Activated CD4-positive, alpha-beta memory T cell treated with anti-CD3 and anti-CD28 coated beads for 36 hours (primary cell): ENCODE data around the gene NUDT7. TPM values are rescaled to one million over a fixed set of nuclear protein-coding genes. Genes with fewer than 3 reads are reported as not detected.

Experiments
- CTCF ChIA-PET: fragments of 350-600 bp; sonication (Branson Sonifier 250); formaldehyde crosslinking; loops from one replicate; lab custom pipeline; 2021; ENCODE audit warnings: antibody characterized with exemption, inconsistent platforms; lab: Charles Lee
- POLR2A ChIA-PET: fragments of 350-600 bp; sonication (Branson Sonifier 250); formaldehyde crosslinking; loops from one replicate; lab custom pipeline; 2021; ENCODE audit warnings: antibody characterized with exemption; lab: Charles Lee
- DNase-seq: peaks from one replicate; pipeline ENCODE4 v3.0.0-alpha.2; 2020
- H3K27ac Mint-ChIP-seq: one replicate; pipeline ENCODE4 v1.8.0; 2021; ENCODE audit warnings: mixed read lengths
- H3K27me3 Mint-ChIP-seq: one replicate; pipeline ENCODE4 v1.8.0; 2021; ENCODE audit warnings: mixed read lengths
- H3K36me3 Mint-ChIP-seq: one replicate; pipeline ENCODE4 v1.8.0; 2021; ENCODE audit warnings: mixed read lengths
- H3K4me1 Mint-ChIP-seq: one replicate; pipeline ENCODE4 v1.8.0; 2021; ENCODE audit warnings: low read depth, mixed read lengths
- H3K4me3 Mint-ChIP-seq: one replicate; pipeline ENCODE4 v1.8.0; 2021; ENCODE audit warnings: mild to moderate bottlenecking, mixed read lengths
- H3K9me3 Mint-ChIP-seq: one replicate; pipeline ENCODE4 v1.8.0; 2021; ENCODE audit warnings: mixed read lengths
- intact Hi-C: fragments of 100-400 bp; cut with micrococcal nuclease; formaldehyde crosslinking; loops from one replicate; pipeline ENCODE4 v1.15.1; 2023
- total RNA-seq, 2 experiments: library from RNA; stranded (reverse); gene quantifications; one replicate each; pipeline ENCODE4 v1.2.3, GENCODE V29; 2021

Gene NUDT7
- total RNA-seq, 2 experiments from 2014 or later = 8.2 to 10.1 TPM

DNA sequence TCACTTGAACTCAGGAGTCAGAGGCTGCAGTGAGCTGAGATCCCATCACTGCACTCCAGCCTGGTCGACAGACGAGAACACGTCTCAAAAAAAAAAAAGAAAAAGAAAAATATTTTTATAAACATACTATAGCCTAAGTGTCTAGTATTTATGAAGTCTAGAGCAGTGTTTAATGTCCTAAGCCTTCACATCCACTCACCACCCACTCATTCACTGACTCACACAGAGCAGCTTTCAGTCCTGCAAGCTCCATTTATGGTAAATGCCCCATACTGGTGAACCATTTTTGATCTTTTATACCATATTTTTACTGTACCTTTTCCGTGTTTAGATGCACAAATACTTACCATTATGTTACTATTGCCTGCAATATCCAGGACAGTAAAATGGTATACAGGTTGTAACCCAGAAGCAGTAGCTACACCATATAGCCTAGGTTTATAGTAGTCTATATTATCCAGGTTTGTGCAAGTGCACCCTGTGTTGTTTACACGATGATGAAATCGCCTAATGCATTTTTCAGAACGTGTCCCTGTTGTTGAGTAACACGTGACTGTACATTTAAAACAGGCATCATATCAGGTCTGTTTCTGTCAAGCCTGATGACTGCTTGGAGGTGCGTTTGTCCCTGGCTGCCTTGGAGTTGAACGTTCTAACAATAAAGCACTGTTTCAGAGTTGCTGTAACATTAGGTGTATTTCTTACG is 10.1 kb downstream of the NUDT7 start:
- CTCF ChIA-PET = interaction anchor here (0.8 to 1.1 kb wide), 2 partner anchors 10 to 271 kb away, joined by 3 to 4 read pairs; partner anchors contain the start of gene NUDT7
- no peak overlapping the region for H3K4me3 Mint-ChIP-seq
- peak; percentile 26 for DNase-seq
- POLR2A ChIA-PET = interaction anchor here (1.2 kb wide), 1 partner anchor 10 kb away, joined by 5 read pairs; the partner anchor contains the start of gene NUDT7
- H3K27me3 Mint-ChIP-seq = no peaks in the 10 kb centered on the region
- intact Hi-C loops = no loop called here
- H3K4me1 Mint-ChIP-seq = peaks cover 4% of the 10 kb centered on the region
- no peak overlapping the region for H3K27ac Mint-ChIP-seq
- H3K36me3 Mint-ChIP-seq = peaks cover 14% of the 10 kb centered on the region
- peaks cover 4% of the 10 kb centered on the region for H3K9me3 Mint-ChIP-seq

DNA sequence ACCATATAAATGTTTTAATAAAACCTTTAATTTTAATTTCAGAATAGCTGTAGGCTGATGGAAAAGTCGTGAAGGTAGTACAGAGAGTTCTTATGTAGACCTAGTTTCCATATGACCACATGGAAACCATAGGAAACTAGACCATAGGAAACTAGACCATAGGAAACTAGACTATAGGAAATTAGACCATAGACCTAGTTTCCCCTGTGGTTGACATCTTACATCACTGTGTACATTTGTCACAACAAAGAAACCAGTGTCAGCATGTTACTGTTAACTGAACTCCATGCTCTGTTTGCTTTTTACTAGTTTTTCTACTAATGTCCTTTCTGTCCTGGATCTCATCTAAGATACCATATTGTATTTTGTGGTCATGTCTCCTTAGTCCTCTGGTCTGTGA is 14.6 kb downstream of the NUDT7 start:
- intact Hi-C loops = loop anchor here (1.0 kb wide), 1 partner anchor 15 kb away; the partner anchor contains the start of gene NUDT7
- DNase-seq = no peak
- H3K4me1 Mint-ChIP-seq = peaks cover 4% of the 10 kb centered on the region
- H3K9me3 Mint-ChIP-seq = peaks cover 4% of the 10 kb centered on the region
- H3K27ac Mint-ChIP-seq = no peak overlapping the region
- no peaks in the 10 kb centered on the region for H3K27me3 Mint-ChIP-seq
- H3K36me3 Mint-ChIP-seq = peaks cover 5% of the 10 kb centered on the region
- ChIA-PET POLR2A (no interaction called here), CTCF (interaction anchor here (1.2 kb wide), 1 partner anchor 14 kb away, joined by 3 read pairs; the partner anchor contains the start of gene NUDT7)
- H3K4me3 Mint-ChIP-seq = no peak overlapping the region

DNA sequence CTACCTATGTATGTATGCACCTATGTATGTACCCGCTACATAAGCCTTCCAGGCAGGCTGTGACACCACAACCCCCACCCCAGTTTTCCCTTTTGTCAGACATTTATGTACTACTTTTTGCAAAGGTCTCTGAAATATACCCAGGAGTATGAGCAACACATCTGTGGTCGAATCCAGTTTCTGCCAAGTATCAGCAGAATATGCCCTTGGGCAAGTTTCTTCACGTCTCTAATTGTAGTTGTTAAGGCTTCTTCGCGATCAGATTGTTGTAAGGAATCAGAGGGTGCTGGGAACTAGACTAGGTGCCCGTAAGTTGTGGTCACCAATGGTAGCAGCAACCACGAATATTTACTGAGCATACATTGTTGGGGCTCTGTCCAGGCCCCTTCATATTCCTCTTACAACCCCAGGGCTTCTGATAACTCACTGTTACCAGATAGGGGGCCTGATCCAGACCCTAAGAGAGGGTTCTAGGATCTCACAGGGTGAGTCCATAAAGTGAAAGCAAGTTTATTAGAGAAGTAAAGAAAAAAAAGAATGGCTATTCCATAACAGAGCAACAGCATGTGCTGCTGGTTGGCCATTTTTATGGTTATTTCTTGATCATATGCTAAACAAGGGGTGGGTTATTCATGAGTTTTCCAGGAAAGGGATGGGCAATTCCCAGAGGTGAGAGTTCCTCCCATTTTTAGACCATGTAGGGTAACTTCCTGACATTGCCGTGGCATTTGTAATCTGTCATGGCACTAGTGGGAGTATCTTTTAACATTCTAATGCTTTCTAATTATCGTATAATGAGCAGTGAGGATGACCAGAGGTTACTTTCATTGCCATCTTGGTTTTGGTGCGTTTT is 16.6 kb downstream of the NUDT7 start:
- intact Hi-C loops = no loop called here

DNA sequence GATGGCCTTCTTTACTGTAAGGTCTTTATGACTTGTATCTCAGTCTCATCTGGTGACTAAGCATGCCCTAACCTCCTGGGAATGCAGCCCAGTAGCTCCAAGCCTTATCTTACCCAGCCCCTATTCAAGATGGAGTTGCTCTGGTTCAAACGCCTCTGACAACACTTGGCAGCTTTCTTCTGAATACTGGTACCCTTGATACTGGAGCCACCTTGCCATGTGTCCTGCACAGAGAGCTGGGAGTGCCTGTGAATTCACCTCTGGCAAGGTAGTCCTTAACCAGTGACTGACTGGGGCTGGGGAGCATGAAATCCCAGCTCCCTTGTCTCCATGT is 17.2 kb downstream of the NUDT7 start:
- Mint-ChIP-seq H3K36me3 (peaks cover 2% of the 10 kb centered on the region), H3K4me1 (peaks cover 4% of the 10 kb centered on the region), H3K9me3 (peaks cover 2% of the 10 kb centered on the region), H3K4me3 (no peak overlapping the region), H3K27me3 (no peaks in the 10 kb centered on the region), H3K27ac (no peak overlapping the region)
- no peak for DNase-seq
- CTCF ChIA-PET = no interaction called here
- POLR2A ChIA-PET = no interaction called here
- intact Hi-C loops = no loop called here

More for the DNA sequence above, 16.6 kb downstream of the NUDT7 start:
- no peaks in the 10 kb centered on the region for H3K27me3 Mint-ChIP-seq
- H3K9me3 Mint-ChIP-seq = peaks cover 4% of the 10 kb centered on the region
- POLR2A ChIA-PET = no interaction called here
- H3K27ac Mint-ChIP-seq = no peak overlapping the region
- CTCF ChIA-PET = no interaction called here
- peaks cover 4% of the 10 kb centered on the region for H3K36me3 Mint-ChIP-seq
- H3K4me3 Mint-ChIP-seq = no peak overlapping the region
- H3K4me1 Mint-ChIP-seq = peaks cover 4% of the 10 kb centered on the region
- DNase-seq = no peak

DNA sequence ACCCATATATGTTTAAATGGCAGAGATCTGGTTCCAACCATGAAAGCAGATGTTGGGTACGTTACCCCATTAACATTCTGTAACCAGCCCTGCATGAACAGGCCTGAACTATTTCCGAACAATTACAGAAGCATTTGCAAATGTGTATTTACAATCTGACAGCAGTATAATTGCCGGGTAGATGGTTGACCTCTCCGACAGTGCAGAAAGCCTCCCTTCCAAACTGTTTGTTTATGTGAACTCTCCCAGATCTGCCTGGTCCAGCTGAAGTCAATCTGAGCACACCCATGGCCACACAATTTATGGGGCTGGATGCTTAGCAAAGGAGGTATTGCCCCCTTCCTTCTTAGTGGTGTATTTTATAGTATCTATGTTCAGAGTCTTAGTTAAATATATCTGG is 21.8 kb downstream of the NUDT7 start:
- POLR2A ChIA-PET = no interaction called here
- CTCF ChIA-PET = no interaction called here
- intact Hi-C loops = no loop called here

DNA sequence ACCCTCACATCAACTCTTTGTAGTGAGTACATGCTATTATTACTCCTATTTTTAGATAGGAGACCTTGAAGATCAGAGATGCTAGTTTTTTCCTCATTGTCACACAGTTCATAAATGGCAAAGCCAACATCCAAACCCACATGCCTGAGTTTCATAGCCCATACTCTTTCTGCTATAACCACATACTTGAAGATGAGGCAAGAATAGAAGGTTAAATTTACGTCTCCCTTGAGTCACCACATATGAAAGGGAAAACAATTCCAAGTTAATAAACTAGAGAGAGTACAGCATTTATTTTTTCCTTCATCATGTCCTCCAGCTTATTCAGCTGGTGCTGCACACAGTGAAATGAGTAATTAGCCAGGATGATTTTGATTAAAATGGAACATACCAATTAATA is 23.7 kb downstream of the NUDT7 start:
- no peaks in the 10 kb centered on the region for H3K4me1 Mint-ChIP-seq
- POLR2A ChIA-PET = no interaction called here
- H3K27me3 Mint-ChIP-seq = peaks cover 6% of the 10 kb centered on the region
- CTCF ChIA-PET = no interaction called here
- H3K9me3 Mint-ChIP-seq = no peaks in the 10 kb centered on the region
- no peaks in the 10 kb centered on the region for H3K36me3 Mint-ChIP-seq
- H3K27ac Mint-ChIP-seq = no peak overlapping the region
- no peak for DNase-seq
- intact Hi-C loops = no loop called here
- H3K4me3 Mint-ChIP-seq = no peak overlapping the region

More for the DNA sequence above, 21.8 kb downstream of the NUDT7 start:
- no peak overlapping the region for H3K27ac Mint-ChIP-seq
- H3K36me3 Mint-ChIP-seq = no peaks in the 10 kb centered on the region
- DNase-seq = no peak
- no peaks in the 10 kb centered on the region for H3K9me3 Mint-ChIP-seq
- H3K4me3 Mint-ChIP-seq = no peak overlapping the region
- no peaks in the 10 kb centered on the region for H3K4me1 Mint-ChIP-seq
- peaks cover 4% of the 10 kb centered on the region for H3K27me3 Mint-ChIP-seq

DNA sequence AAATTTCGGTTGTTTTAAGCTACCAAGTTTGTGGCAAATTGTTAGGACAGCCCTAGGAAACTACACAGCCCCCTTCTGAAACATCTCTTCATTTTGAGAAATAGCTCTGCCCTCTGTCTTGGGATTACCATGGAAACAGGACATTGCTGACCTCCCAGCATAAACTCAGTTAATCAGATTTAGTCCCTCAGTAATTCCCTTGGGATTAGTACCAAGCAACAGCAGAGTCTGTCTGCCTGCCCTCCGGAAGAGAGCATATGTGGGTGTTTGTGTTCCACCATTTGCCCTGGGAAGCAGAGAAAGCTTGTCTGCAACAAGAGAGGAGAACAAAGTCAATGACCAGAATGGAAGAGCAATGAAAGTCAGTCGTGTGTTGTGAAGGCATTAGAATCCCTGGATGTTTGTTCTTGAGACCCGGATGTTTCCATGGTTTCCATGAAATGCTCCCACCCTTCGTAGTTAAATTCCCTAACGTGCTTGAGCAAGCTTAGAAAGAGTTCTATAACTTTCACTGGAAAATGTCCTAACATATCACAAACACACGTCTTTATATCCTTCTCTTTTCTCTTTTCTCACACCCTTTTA is 26.2 kb downstream of the NUDT7 start:
- no peaks in the 10 kb centered on the region for H3K4me1 Mint-ChIP-seq

DNA sequence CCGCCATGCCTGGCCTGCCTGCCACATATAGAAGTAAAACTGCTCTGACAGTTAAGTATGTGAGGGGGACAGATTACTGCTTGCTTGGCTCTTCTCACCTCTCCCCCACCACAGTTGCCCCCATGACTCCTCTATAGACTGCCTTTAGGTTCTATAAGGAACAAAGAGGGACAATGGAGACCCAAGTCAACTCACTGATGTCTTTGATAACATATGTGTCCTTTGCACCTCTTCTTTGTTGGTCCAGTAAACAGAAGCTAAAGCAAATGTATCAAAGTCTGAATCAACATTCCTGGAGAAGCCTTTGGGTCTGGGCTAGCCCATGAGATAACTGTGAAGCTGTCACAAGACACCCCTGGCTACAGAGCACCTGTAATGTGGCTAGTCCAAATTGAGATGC is 27.1 kb downstream of the NUDT7 start:
- H3K27me3 Mint-ChIP-seq = peaks cover 8% of the 10 kb centered on the region
- intact Hi-C loops = no loop called here
- ChIA-PET POLR2A (no interaction called here), CTCF (no interaction called here)
- no peak for DNase-seq
- H3K27ac Mint-ChIP-seq = no peak overlapping the region
- H3K9me3 Mint-ChIP-seq = no peaks in the 10 kb centered on the region
- no peaks in the 10 kb centered on the region for H3K4me1 Mint-ChIP-seq
- no peak overlapping the region for H3K4me3 Mint-ChIP-seq
- H3K36me3 Mint-ChIP-seq = no peaks in the 10 kb centered on the region

More for the DNA sequence above, 26.2 kb downstream of the NUDT7 start:
- no peak overlapping the region for H3K27ac Mint-ChIP-seq
- no peaks in the 10 kb centered on the region for H3K36me3 Mint-ChIP-seq
- POLR2A ChIA-PET = no interaction called here
- CTCF ChIA-PET = no interaction called here
- intact Hi-C loops = no loop called here
- H3K9me3 Mint-ChIP-seq = no peaks in the 10 kb centered on the region
- no peak overlapping the region for H3K4me3 Mint-ChIP-seq
- H3K27me3 Mint-ChIP-seq = peaks cover 8% of the 10 kb centered on the region
- no peak for DNase-seq

DNA sequence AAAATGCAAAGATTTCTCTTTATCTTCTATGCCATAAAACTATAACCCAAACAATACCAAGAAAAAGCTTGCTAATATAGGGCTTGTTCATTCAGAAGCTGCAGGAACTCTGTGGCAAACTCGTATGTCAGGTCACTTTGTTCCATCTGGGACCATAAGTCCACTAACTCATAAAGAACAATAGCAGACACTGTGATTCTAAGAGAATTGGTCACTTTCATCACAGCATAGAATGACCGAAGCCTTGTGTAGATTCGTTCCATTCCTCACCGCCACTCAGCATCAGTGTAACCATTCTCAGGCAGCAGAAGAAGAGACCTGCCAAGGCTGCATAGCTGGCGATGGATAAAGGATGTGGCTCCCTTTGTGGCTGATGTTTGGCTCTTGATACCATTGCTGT is 35.7 kb downstream of the NUDT7 start:
- H3K36me3 Mint-ChIP-seq = no peaks in the 10 kb centered on the region
- CTCF ChIA-PET = no interaction called here
- POLR2A ChIA-PET = no interaction called here
- intact Hi-C loops = no loop called here
- no peak overlapping the region for H3K4me3 Mint-ChIP-seq
- H3K27ac Mint-ChIP-seq = no peak overlapping the region
- H3K4me1 Mint-ChIP-seq = no peaks in the 10 kb centered on the region
- DNase-seq = no peak
- no peaks in the 10 kb centered on the region for H3K9me3 Mint-ChIP-seq
- H3K27me3 Mint-ChIP-seq = peaks cover 3% of the 10 kb centered on the region

DNA sequence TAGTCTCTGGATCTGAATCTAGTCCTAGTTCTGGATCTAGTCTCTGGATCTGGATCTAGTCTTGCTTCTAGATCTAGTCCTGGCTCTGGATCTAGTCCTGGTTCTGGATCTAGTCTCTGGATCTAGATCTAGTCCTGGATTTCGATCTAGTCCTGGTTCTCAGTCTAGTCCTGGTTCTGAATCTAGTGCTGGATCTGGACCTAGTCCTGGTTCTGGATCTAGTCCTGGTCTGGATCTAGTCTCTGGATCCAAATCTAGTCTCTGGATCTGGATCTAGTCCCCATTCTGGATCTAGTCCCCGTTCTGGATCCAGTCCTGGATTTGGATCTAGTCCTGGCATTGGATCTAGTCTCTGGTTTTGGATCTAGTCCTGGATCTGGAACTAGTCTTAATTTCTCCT is 36.2 kb downstream of the NUDT7 start:
- no peaks in the 10 kb centered on the region for H3K36me3 Mint-ChIP-seq
- intact Hi-C loops = no loop called here
- POLR2A ChIA-PET = no interaction called here
- CTCF ChIA-PET = no interaction called here
- H3K4me3 Mint-ChIP-seq = no peak overlapping the region
- peaks cover 3% of the 10 kb centered on the region for H3K27me3 Mint-ChIP-seq
- no peaks in the 10 kb centered on the region for H3K4me1 Mint-ChIP-seq
- DNase-seq = no peak
- H3K27ac Mint-ChIP-seq = no peak overlapping the region
- no peaks in the 10 kb centered on the region for H3K9me3 Mint-ChIP-seq

DNA sequence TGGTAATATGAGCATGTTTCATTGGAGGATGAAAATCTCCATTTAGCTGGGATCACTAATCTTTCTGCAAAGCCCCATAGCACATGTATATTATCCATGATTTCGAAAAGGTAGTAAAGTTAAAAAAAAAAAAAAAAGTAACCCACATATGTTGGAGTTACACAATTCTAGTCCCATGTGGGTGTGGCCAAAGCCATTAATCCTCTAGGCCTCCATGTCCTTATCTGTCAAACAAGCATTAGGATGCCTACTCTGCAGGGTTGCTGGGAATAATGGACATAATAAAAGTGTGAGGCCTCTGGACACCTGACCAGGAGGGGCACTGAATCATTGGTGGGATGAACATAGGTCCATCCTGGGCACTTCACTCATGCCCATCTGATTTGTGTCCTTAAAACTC is 36.9 kb downstream of the NUDT7 start:
- H3K9me3 Mint-ChIP-seq = no peaks in the 10 kb centered on the region
- DNase-seq = no peak
- H3K27ac Mint-ChIP-seq = no peak overlapping the region
- ChIA-PET CTCF (no interaction called here), POLR2A (no interaction called here)
- H3K27me3 Mint-ChIP-seq = peaks cover 3% of the 10 kb centered on the region
- H3K4me1 Mint-ChIP-seq = no peaks in the 10 kb centered on the region
- H3K36me3 Mint-ChIP-seq = no peaks in the 10 kb centered on the region
- intact Hi-C loops = no loop called here
- no peak overlapping the region for H3K4me3 Mint-ChIP-seq

DNA sequence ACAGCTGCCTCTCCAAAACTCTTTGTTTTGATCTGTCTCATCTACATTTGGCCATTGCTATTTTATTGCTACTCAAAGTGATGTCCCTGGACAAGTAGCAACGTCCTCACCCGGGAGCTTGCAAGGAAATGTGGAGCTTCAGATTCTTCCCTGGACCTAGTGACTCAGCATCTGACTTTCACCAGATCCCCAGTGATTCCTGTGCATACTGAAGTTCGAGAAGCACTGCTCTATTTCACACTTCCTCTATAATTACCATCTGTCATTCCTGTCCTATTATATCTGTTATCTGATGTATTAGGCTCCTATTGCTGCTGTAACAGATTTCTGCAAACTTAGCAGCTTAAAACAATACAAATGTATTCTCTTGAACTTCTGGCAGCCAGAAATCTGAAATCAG is 37.5 kb downstream of the NUDT7 start:
- H3K4me1 Mint-ChIP-seq = no peaks in the 10 kb centered on the region
- H3K4me3 Mint-ChIP-seq = no peak overlapping the region
- intact Hi-C loops = no loop called here
- ChIA-PET CTCF (no interaction called here), POLR2A (no interaction called here)
- H3K27ac Mint-ChIP-seq = no peak overlapping the region
- no peak for DNase-seq
- H3K27me3 Mint-ChIP-seq = peaks cover 3% of the 10 kb centered on the region
- no peaks in the 10 kb centered on the region for H3K9me3 Mint-ChIP-seq
- H3K36me3 Mint-ChIP-seq = no peaks in the 10 kb centered on the region
